Endothelial cell of umbilical vein (primary cell): ENCODE data around the gene FTCDNL1.

Experiments
- CTCF ChIP-seq, 2 donors: IDR thresholded peaks; 1 replicate in 1 of 2; 2 replicates in 1 of 2; pipeline ENCODE4 v1.5.1; 2011; ENCODE audit warnings: low read length in 2 of 2, mild to moderate bottlenecking in 2 of 2, moderate library complexity in 2 of 2, control low read depth in 1 of 2, inconsistent platforms in 1 of 2, low read depth in 1 of 2; ENCODE audit not compliant: insufficient read depth in 1 of 2; ENCODE audit errors: extremely low read depth in 1 of 2
- EZH2 ChIP-seq: IDR thresholded peaks from 2 replicates; pipeline ENCODE4 v1.6.1; 2012; ENCODE audit warnings: borderline replicate concordance, low read depth, mild to moderate bottlenecking, moderate library complexity, low read length, inconsistent platforms; ENCODE audit not compliant: severe bottlenecking
- JUN ChIP-seq: IDR thresholded peaks from 2 replicates; pipeline ENCODE4 v1.6.1; 2011; ENCODE audit warnings: borderline replicate concordance, low read depth; ENCODE audit not compliant: insufficient read length, insufficient read depth
- TF ChIP-seq, protein P1 (sequence below): IDR thresholded peaks from 2 replicates; pipeline ENCODE4 v1.6.1; 2011; ENCODE audit not compliant: insufficient read depth, insufficient read length

GRCh38 chr2:199847181-199847864 is 3.7 kb downstream of the FTCDNL1 start:
- no peak for TF ChIP-seq EZH2
- TF ChIP-seq CTCF (IDR thresholded peaks at IDR 0.05; ENCODE audit: extremely low read depth in 1 of 2, insufficient read depth in 1 of 2, low read depth in 1 of 2, low read length in 2 of 2) = no peak
- TF ChIP-seq, protein P1, sequence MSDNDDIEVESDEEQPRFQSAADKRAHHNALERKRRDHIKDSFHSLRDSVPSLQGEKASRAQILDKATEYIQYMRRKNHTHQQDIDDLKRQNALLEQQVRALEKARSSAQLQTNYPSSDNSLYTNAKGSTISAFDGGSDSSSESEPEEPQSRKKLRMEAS = no peak
- no peak for TF ChIP-seq JUN
